ENCODE data around the gene CLDN25.

DNA sequence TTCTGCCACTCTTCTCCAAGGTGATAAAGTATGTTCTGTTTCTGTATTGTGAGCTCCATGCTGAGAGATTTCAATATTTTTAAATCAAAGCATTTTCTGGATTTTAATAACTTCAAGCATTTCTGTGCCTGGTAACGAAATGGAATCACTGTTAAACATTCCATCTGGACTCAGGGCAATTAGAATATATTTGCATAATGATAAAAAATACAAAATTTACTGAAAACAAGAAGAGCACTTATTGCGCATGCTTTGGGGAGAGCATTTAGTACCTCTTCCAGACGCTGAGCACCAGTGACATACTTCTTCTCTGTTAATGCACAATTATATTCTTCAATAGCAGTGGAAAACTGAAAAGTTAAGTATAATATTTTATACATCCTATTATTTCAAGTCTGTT, 19.4 kb upstream of the CLDN25 start:
- TF ChIP-seq CTBP1 (IDR thresholded peaks at IDR 0.05; ENCODE audit: borderline replicate concordance) (no peak), SUZ12 (IDR thresholded peaks at IDR 0.05) (no peak), BHLHE40 (IDR thresholded peaks at IDR 0.05; ENCODE audit: borderline replicate concordance) (no peak), FOXM1 (IDR thresholded peaks at IDR 0.05; ENCODE audit: borderline replicate concordance) (no peak), FOXK2 (IDR thresholded peaks at IDR 0.05) (no peak), NFRKB (IDR thresholded peaks at IDR 0.05) (no peak), TARDBP (IDR thresholded peaks at IDR 0.05) (no peak)

All from HEK293T (cell line).